ENCODE results near the gene INAVA. TPM values are rescaled to one million over a fixed set of nuclear protein-coding genes. Genes with fewer than 3 reads are reported as not detected.
"Not testable (repeated sequence)": the region's sequence is repeated elsewhere in the genome, so short reads cannot be mapped to it uniquely, and the experiment has no call there.

The INAVA gene
- total and polyA plus RNA-seq, 2 donors: 2.7 to 6.4 TPM

DNA sequence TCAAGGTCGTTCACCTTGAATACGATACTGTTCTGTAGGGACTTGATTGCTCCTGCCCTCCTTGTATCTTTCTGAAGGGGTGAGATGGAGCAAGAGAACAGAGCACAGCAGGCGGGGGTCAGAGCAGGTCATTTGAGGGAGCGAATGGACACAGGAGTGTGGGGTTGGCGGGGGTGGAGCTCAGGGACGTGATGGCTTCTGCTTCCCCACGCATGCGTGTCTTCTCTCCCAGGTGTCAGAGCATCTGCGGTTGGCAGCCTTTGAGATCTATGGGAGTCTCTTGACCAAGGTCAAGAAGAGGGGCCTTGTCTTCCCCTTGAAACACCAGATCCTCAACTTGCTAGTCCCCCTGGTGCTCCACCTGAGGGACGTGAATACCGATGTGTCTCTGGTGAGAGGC lies 63.9 kb downstream of the INAVA start:
- Histone ChIP-seq H3K4me1 (ENCODE audit: control insufficient read depth in 2 of 2, insufficient read depth in 2 of 2, low read length in 2 of 2) (no peaks in the 10 kb centered on the region), H3K27me3 (ENCODE audit: control insufficient read depth in 2 of 2, insufficient read depth in 1 of 2, low read length in 1 of 2) (no peaks in the 10 kb centered on the region), H3K36me3 (ENCODE audit: control insufficient read depth in 2 of 2, insufficient read depth in 2 of 2, low read length in 1 of 2) (no peaks in the 10 kb centered on the region), H3K27ac (ENCODE audit: low read depth in 1 of 2, low read length in 1 of 2) (no peak overlapping the region), H3K4me3 (ENCODE audit: low read length in 2 of 2) (no peak overlapping the region), H3K9me3 (ENCODE audit: control insufficient read depth in 2 of 2, insufficient read depth in 1 of 2, low read length in 1 of 2) (no peaks in the 10 kb centered on the region)
- WGBS: 98% methylated on average over 11 of the region's 11 CpGs
- no peak for DNase-seq (ENCODE audit: low read depth in 6 of 9, low spot score in 9 of 9)

DNA sequence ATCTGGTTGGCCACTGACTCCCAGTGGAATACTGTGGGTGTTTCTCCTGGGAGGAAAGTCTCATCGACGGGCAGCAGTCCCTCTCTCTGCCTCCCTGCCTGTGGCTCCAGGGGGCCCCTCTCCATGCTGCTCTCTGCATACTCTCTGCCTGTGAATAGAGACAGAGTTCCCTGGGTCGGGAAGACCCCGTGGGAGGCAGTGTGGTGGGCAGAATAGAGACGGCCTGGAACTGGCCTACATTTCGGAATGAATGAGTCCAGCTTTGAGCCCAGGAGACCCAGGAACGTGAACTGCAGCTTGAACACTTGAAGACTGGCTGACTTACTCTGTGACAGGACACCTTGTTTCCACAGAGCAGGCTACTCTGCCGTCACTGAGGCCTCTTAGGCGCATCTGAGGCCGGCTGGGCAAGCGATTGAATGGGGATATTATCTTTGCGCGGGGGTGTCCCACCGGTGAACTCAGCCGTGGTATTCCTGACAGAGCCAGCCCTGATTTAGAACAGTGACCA lies 64.8 kb downstream of the INAVA start:
- H3K36me3 ChIP-seq (ENCODE audit: control insufficient read depth in 2 of 2, insufficient read depth in 2 of 2, low read length in 1 of 2): no peaks in the 10 kb centered on the region
- no peaks in the 10 kb centered on the region for H3K27me3 ChIP-seq (ENCODE audit: control insufficient read depth in 2 of 2, insufficient read depth in 1 of 2, low read length in 1 of 2)
- DNase-seq (ENCODE audit: low read depth in 6 of 9, low spot score in 9 of 9): no peak
- H3K4me1 ChIP-seq (ENCODE audit: control insufficient read depth in 2 of 2, insufficient read depth in 2 of 2, low read length in 2 of 2): no peaks in the 10 kb centered on the region
- WGBS: 88% methylated on average over 15 of the region's 15 CpGs
- H3K27ac ChIP-seq (ENCODE audit: low read depth in 1 of 2, low read length in 1 of 2): no peak overlapping the region
- no peak overlapping the region for H3K4me3 ChIP-seq (ENCODE audit: low read length in 2 of 2)
- H3K9me3 ChIP-seq (ENCODE audit: control insufficient read depth in 2 of 2, insufficient read depth in 1 of 2, low read length in 1 of 2): no peaks in the 10 kb centered on the region

DNA sequence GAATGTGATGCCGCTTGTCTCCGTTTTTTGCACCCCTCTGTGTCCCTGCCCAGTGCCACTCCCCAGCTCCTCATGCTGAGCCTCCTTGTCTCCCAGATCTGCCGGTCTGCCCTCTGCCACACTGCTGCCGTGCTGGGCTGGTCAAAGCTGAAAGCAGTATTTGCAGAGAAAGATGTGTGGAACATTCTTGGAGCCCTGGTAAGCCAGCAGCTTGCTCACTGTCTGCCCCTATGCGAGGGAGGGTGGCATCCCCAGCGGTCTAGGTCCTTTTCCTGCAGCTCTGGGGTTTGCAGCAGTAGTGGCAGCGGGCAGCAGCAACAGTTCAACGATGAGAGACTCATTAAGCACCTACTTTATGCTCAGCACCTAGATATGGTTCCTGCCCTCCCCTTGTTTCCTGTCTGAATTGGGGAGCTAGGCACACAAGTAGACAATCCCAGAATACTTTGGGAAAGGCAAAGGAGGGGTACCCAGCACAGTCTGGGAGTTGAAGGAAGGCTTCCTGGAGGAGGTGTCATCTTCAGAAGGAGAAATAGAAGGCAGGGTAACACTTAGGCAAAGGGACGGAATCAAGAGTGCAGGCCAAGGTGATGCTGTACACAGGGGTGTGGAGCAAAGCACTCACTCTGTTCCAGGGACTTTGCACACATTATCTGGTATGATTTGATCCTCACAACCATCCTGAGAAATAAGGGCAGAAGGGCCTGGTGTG lies 65.7 kb downstream of the INAVA start:
- H3K27me3 ChIP-seq (ENCODE audit: control insufficient read depth in 2 of 2, insufficient read depth in 1 of 2, low read length in 1 of 2): no peaks in the 10 kb centered on the region
- no peak overlapping the region for H3K4me3 ChIP-seq (ENCODE audit: low read length in 2 of 2)
- no peak overlapping the region for H3K27ac ChIP-seq (ENCODE audit: low read depth in 1 of 2, low read length in 1 of 2)
- H3K36me3 ChIP-seq (ENCODE audit: control insufficient read depth in 2 of 2, insufficient read depth in 2 of 2, low read length in 1 of 2): no peaks in the 10 kb centered on the region
- WGBS: 85% methylated on average over 9 of the region's 9 CpGs
- DNase-seq (ENCODE audit: low read depth in 6 of 9, low spot score in 9 of 9): no peak
- no peaks in the 10 kb centered on the region for H3K4me1 ChIP-seq (ENCODE audit: control insufficient read depth in 2 of 2, insufficient read depth in 2 of 2, low read length in 2 of 2)
- no peaks in the 10 kb centered on the region for H3K9me3 ChIP-seq (ENCODE audit: control insufficient read depth in 2 of 2, insufficient read depth in 1 of 2, low read length in 1 of 2)

DNA sequence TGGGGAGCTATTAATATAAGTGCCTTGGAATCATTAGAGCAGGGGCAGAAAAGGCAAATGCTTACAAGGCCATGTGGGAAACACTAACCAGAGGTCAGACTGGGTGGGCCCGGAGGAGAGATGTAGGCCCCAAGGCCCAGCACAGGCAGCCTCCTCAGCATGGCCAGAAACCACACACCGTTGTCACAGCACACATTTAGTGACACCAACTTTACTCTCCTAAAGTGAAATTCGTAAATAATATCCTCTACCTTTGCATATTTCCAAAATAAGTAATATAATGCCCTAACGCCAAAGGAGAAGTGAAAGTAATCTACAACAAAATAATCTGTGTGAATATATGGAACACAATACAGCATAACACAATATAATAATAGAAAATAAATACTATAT lies 66.2 kb downstream of the INAVA start:
- H3K36me3 ChIP-seq (ENCODE audit: control insufficient read depth in 2 of 2, insufficient read depth in 2 of 2, low read length in 1 of 2): no peaks in the 10 kb centered on the region
- DNase-seq (ENCODE audit: low read depth in 6 of 9, low spot score in 9 of 9): no peak
- H3K4me3 ChIP-seq (ENCODE audit: low read length in 2 of 2): no peak overlapping the region
- H3K27me3 ChIP-seq (ENCODE audit: control insufficient read depth in 2 of 2, insufficient read depth in 1 of 2, low read length in 1 of 2): no peaks in the 10 kb centered on the region
- H3K4me1 ChIP-seq (ENCODE audit: control insufficient read depth in 2 of 2, insufficient read depth in 2 of 2, low read length in 2 of 2): no peaks in the 10 kb centered on the region
- H3K9me3 ChIP-seq (ENCODE audit: control insufficient read depth in 2 of 2, insufficient read depth in 1 of 2, low read length in 1 of 2): no peaks in the 10 kb centered on the region
- 95% methylated on average over 4 of the region's 4 CpGs for WGBS
- H3K27ac ChIP-seq (ENCODE audit: low read depth in 1 of 2, low read length in 1 of 2): no peak overlapping the region

DNA sequence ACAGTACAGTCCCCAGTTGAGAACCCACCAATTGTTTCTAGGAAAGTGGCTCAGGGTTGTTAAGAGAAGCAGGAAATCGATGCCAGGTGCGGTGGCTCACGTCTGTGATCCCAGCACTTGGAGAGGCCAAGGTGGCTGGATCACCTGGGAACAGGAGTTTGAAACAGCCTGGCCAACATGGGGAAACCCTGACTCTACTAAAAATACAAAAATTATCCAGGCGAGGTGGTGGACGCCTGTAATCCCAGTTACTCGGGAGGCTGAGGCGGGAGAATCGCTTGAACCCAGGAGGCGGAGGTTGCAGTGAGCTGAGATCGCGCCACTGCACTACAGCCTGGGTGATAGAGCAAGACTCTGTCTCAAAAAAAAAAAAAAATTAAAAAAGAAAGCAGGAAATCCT lies 67.5 kb downstream of the INAVA start:
- H3K27me3 ChIP-seq (ENCODE audit: control insufficient read depth in 2 of 2, insufficient read depth in 1 of 2, low read length in 1 of 2); H3K4me3 ChIP-seq (ENCODE audit: low read length in 2 of 2); DNase-seq (ENCODE audit: low read depth in 6 of 9, low spot score in 9 of 9); H3K27ac ChIP-seq (ENCODE audit: low read depth in 1 of 2, low read length in 1 of 2); H3K36me3 ChIP-seq (ENCODE audit: control insufficient read depth in 2 of 2, insufficient read depth in 2 of 2, low read length in 1 of 2); H3K4me1 ChIP-seq (ENCODE audit: control insufficient read depth in 2 of 2, insufficient read depth in 2 of 2, low read length in 2 of 2); H3K9me3 ChIP-seq (ENCODE audit: control insufficient read depth in 2 of 2, insufficient read depth in 1 of 2, low read length in 1 of 2): not testable (repeated sequence)
- 95% methylated on average over 11 of the region's 11 CpGs for WGBS

GRCh38 chr1:200962631-200963030 lies 67.9 kb downstream of the INAVA start:
- WGBS: 84% methylated on average over 4 of the region's 4 CpGs
- Histone ChIP-seq H3K4me1 (ENCODE audit: control insufficient read depth in 2 of 2, insufficient read depth in 2 of 2, low read length in 2 of 2) (no peaks in the 10 kb centered on the region), H3K27ac (ENCODE audit: low read depth in 1 of 2, low read length in 1 of 2) (no peak overlapping the region), H3K4me3 (ENCODE audit: low read length in 2 of 2) (no peak overlapping the region), H3K36me3 (ENCODE audit: control insufficient read depth in 2 of 2, insufficient read depth in 2 of 2, low read length in 1 of 2) (no peaks in the 10 kb centered on the region), H3K9me3 (ENCODE audit: control insufficient read depth in 2 of 2, insufficient read depth in 1 of 2, low read length in 1 of 2) (no peaks in the 10 kb centered on the region), H3K27me3 (ENCODE audit: control insufficient read depth in 2 of 2, insufficient read depth in 1 of 2, low read length in 1 of 2) (no peaks in the 10 kb centered on the region)
- no peak for DNase-seq (ENCODE audit: low read depth in 6 of 9, low spot score in 9 of 9)

DNA sequence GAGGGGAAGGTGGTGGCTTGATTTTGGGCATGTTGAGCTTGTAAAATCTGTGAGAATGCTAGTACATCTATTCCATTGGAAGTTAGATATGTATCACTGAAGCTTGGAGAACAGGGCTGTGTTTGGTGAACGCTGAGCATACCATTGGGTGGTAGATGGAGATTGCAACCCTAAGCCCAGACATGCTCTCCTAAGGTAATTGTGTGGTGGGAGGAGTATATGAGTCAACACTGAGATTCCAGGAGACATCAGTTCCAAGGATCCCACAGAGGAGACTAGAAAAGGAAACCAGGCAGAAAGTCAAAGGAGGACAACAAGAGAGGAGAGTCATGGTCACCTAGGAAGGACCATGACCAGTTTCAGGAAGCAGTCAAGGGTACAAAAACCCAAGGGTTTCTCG lies 68.4 kb downstream of the INAVA start:
- Histone ChIP-seq H3K4me3 (ENCODE audit: low read length in 2 of 2) (no peak overlapping the region), H3K9me3 (ENCODE audit: control insufficient read depth in 2 of 2, insufficient read depth in 1 of 2, low read length in 1 of 2) (no peaks in the 10 kb centered on the region), H3K36me3 (ENCODE audit: control insufficient read depth in 2 of 2, insufficient read depth in 2 of 2, low read length in 1 of 2) (no peaks in the 10 kb centered on the region), H3K27ac (ENCODE audit: low read depth in 1 of 2, low read length in 1 of 2) (no peak overlapping the region), H3K4me1 (ENCODE audit: control insufficient read depth in 2 of 2, insufficient read depth in 2 of 2, low read length in 2 of 2) (no peaks in the 10 kb centered on the region), H3K27me3 (ENCODE audit: control insufficient read depth in 2 of 2, insufficient read depth in 1 of 2, low read length in 1 of 2) (no peaks in the 10 kb centered on the region)
- no peak for DNase-seq (ENCODE audit: low read depth in 6 of 9, low spot score in 9 of 9)
- WGBS: 94% methylated on average over 2 of the region's 2 CpGs

- 89% methylated on average over 11 of the region's 11 CpGs for WGBS
- not testable (repeated sequence) for H3K27ac ChIP-seq (ENCODE audit: low read depth in 1 of 2, low read length in 1 of 2); H3K27me3 ChIP-seq (ENCODE audit: control insufficient read depth in 2 of 2, insufficient read depth in 1 of 2, low read length in 1 of 2); H3K4me1 ChIP-seq (ENCODE audit: control insufficient read depth in 2 of 2, insufficient read depth in 2 of 2, low read length in 2 of 2); H3K4me3 ChIP-seq (ENCODE audit: low read length in 2 of 2); H3K9me3 ChIP-seq (ENCODE audit: control insufficient read depth in 2 of 2, insufficient read depth in 1 of 2, low read length in 1 of 2); H3K36me3 ChIP-seq (ENCODE audit: control insufficient read depth in 2 of 2, insufficient read depth in 2 of 2, low read length in 1 of 2); DNase-seq (ENCODE audit: low read depth in 6 of 9, low spot score in 9 of 9)
Measured at GRCh38 chr1:200963888-200964287, 69.2 kb downstream of the INAVA start.

All from thymus (tissue), 11 donors.